Fibroblast of lung (primary cell): ENCODE data around the gene ITGBL1. TPM values are rescaled to one million over a fixed set of nuclear protein-coding genes. Genes with fewer than 3 reads are reported as not detected.

Experiments used
- DNase-seq, 2 donors: peaks; one replicate each; pipeline versions ENCODE4 v3.0.0 to v3.0.0-alpha.2; 2010; ENCODE audit warnings: low read depth in 2 of 2
- H2AFZ ChIP-seq: 2 replicates; pipeline ENCODE4 v1.5.1; 2012; ENCODE audit warnings: low read length, control low read depth, inconsistent platforms
- H3K27ac ChIP-seq: 2 replicates; pipeline ENCODE4 v1.5.1; 2011; ENCODE audit warnings: low read length, control low read depth; ENCODE audit not compliant: insufficient read depth
- H3K27me3 ChIP-seq: 2 replicates; pipeline ENCODE4 v1.5.1; 2011; ENCODE audit warnings: mild to moderate bottlenecking, low read length; ENCODE audit not compliant: control insufficient read depth, insufficient read depth
- H3K36me3 ChIP-seq: 2 replicates; pipeline ENCODE4 v1.5.1; 2011; ENCODE audit warnings: low read length; ENCODE audit not compliant: control insufficient read depth, insufficient read depth
- H3K4me1 ChIP-seq: 2 replicates; pipeline ENCODE4 v1.5.1; 2011; ENCODE audit warnings: low read length; ENCODE audit not compliant: control insufficient read depth, insufficient read depth; ENCODE audit errors: extremely low read depth
- H3K4me2 ChIP-seq: 2 replicates; pipeline ENCODE4 v1.5.1; 2011; ENCODE audit warnings: low read length, control low read depth; ENCODE audit not compliant: insufficient read depth; ENCODE audit errors: extremely low read depth
- H3K4me3 ChIP-seq, 4 experiments: fragments of 200-600 bp in 1 of 4; sonication (generic) in 1 of 4; replicated peaks in 1 of 4; 2 replicates each; pipeline ENCODE4 v1.5.1; 2011 to 2016; ENCODE audit warnings: low read length in 4 of 4, low read depth in 3 of 4, mild to moderate bottlenecking in 3 of 4, control low read depth in 2 of 4, inconsistent platforms in 1 of 4, mixed read lengths in 1 of 4; ENCODE audit not compliant: insufficient read depth in 1 of 4; ENCODE audit errors: control extremely low read depth in 1 of 4
- H3K79me2 ChIP-seq: 2 replicates; pipeline ENCODE4 v1.5.1; 2012; ENCODE audit warnings: mild to moderate bottlenecking, low read length, inconsistent platforms; ENCODE audit not compliant: control insufficient read depth, insufficient read depth
- H3K9ac ChIP-seq: 2 replicates; pipeline ENCODE4 v1.5.1; 2011; ENCODE audit warnings: mild to moderate bottlenecking, low read length, control low read depth; ENCODE audit not compliant: insufficient read depth
- H3K9me3 ChIP-seq: 2 replicates; pipeline ENCODE4 v1.5.1; 2012; ENCODE audit warnings: low read depth, low read length; ENCODE audit not compliant: control insufficient read depth, insufficient read depth
- H4K20me1 ChIP-seq: 2 replicates; pipeline ENCODE4 v1.5.1; 2011; ENCODE audit warnings: low read length; ENCODE audit not compliant: control insufficient read depth, insufficient read depth; ENCODE audit errors: extremely low read depth
- EZH2 ChIP-seq: IDR thresholded peaks from 2 replicates; pipeline ENCODE4 v1.5.1; 2012; ENCODE audit warnings: low read length, control low read depth, mild to moderate bottlenecking; ENCODE audit errors: missing control alignments
- polyA plus RNA-seq, 2 donors: library from polyadenylated mRNA; depleted of rRNA in 1 of 2; stranded (reverse) in 1 of 2; unstranded in 1 of 2; fragments of >200 nt; gene quantifications; 2 replicates each; pipeline ENCODE4 v1.2.1, GENCODE V29; 2011 to 2012; ENCODE audit warnings: missing spikeins in 1 of 2
- total RNA-seq: library from RNA; depleted of rRNA; stranded (reverse); fragments of >200 nt; gene quantifications from 2 replicates; pipeline ENCODE4 v1.2.1, GENCODE V29; 2014
- TF ChIP-seq, protein P1 (sequence below), 2 donors: IDR thresholded peaks in 1 of 2; conservative IDR thresholded peaks in 1 of 2; 1 replicate in 1 of 2; 2 replicates in 1 of 2; pipeline ENCODE4 v1.5.1; 2011 to 2012; ENCODE audit warnings: low read length in 2 of 2, control low read depth in 1 of 2, inconsistent platforms in 1 of 2, low read depth in 1 of 2, mild to moderate bottlenecking in 1 of 2

Gene ITGBL1
- total and polyA plus RNA-seq, 2 donors (not counting 1 experiment from before 2014, with no cell fraction given), result 45.1 to 87.4 TPM

DNA sequence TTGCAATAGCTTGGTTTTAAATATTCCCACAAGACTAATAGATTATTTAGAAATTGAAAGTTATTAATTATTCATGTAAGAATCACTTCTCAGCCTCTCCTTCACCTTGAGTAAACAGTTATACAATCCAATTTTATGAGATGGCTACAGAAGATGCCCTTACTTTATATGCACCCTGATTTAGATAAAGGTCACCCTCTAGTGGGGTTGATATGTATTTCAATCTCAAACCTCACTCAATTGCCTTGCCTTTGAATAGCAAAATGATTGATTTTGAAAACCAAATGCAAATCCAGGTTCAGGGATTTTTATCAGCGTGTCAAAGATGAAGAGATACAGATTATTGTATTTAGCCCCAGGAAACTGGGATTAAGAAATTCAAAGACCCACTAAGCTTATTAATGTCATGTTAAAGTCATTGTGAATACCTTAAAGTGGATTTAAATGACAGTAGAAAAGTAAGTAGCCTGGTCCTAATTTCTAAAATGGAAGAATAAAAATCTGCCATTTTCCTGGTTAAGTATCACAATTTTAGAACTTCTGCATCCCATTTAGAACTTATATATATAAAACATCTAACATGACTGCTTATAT, 305.1 kb downstream of the ITGBL1 start:
- TF ChIP-seq EZH2, result no peak
- TF ChIP-seq, protein P1, sequence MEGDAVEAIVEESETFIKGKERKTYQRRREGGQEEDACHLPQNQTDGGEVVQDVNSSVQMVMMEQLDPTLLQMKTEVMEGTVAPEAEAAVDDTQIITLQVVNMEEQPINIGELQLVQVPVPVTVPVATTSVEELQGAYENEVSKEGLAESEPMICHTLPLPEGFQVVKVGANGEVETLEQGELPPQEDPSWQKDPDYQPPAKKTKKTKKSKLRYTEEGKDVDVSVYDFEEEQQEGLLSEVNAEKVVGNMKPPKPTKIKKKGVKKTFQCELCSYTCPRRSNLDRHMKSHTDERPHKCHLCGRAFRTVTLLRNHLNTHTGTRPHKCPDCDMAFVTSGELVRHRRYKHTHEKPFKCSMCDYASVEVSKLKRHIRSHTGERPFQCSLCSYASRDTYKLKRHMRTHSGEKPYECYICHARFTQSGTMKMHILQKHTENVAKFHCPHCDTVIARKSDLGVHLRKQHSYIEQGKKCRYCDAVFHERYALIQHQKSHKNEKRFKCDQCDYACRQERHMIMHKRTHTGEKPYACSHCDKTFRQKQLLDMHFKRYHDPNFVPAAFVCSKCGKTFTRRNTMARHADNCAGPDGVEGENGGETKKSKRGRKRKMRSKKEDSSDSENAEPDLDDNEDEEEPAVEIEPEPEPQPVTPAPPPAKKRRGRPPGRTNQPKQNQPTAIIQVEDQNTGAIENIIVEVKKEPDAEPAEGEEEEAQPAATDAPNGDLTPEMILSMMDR (conservative IDR thresholded peaks at IDR 0.05 in 1 of 2, IDR thresholded peaks at IDR 0.05 in 1 of 2; ENCODE audit: low read depth in 1 of 2, low read length in 2 of 2), result peak; percentile 54 to 60
- no peaks in the 10 kb centered on the region for H3K9me3 ChIP-seq
- H2AFZ ChIP-seq, result no peak overlapping the region
- H3K9ac ChIP-seq, result no peak overlapping the region
- no peak overlapping the region for H3K4me2 ChIP-seq
- DNase-seq, result peak; percentile 42 to 72
- no peaks in the 10 kb centered on the region for H3K27me3 ChIP-seq
- H3K4me1 ChIP-seq, result no peaks in the 10 kb centered on the region
- H3K79me2 ChIP-seq, result no peaks in the 10 kb centered on the region
- H3K36me3 ChIP-seq, result no peaks in the 10 kb centered on the region
- H3K27ac ChIP-seq, result no peak overlapping the region
- H4K20me1 ChIP-seq, result no peaks in the 10 kb centered on the region
- H3K4me3 ChIP-seq, result no peak overlapping the region

DNA sequence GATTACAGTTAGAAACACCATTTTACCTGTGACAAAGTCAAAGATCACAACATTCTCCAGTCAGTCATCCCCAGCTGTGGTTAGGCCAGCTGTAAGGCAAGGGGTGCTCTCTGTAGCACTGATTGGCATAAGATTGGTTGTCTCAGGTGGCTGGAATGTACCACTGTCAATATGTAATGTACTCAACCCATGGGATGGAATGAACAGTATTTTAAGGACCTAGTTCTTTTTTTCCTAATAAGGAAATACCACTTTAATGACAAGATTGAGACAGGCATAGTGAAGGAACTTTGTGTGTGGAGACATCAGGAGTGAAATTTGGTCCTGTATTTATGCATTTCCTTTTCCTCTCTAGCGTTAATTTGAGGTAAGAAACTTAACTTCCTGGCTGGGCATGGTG, 310.7 kb downstream of the ITGBL1 start:
- H3K27ac ChIP-seq, result no peak overlapping the region
- peak in 1 of 2 donors; percentile 8 for DNase-seq
- H3K4me1 ChIP-seq, result no peaks in the 10 kb centered on the region
- H3K9ac ChIP-seq, result no peak overlapping the region
- H4K20me1 ChIP-seq, result no peaks in the 10 kb centered on the region
- H3K27me3 ChIP-seq, result no peaks in the 10 kb centered on the region
- no peak overlapping the region for H2AFZ ChIP-seq
- no peak overlapping the region for H3K4me3 ChIP-seq
- H3K9me3 ChIP-seq, result no peaks in the 10 kb centered on the region
- no peaks in the 10 kb centered on the region for H3K79me2 ChIP-seq
- H3K36me3 ChIP-seq, result no peaks in the 10 kb centered on the region
- TF ChIP-seq, protein P1 (conservative IDR thresholded peaks at IDR 0.05 in 1 of 2, IDR thresholded peaks at IDR 0.05 in 1 of 2; ENCODE audit: low read depth in 1 of 2, low read length in 2 of 2), result no peak
- TF ChIP-seq EZH2, result no peak
- no peak overlapping the region for H3K4me2 ChIP-seq

Other genes with a start within 250 kb of the ITGBL1 start
- gene NALCN, start 36.2 kb upstream of the ITGBL1 start, total RNA-seq, result 0.77 and 1.5 TPM in 2 replicates
- 1.9 and 2.7 TPM in 2 replicates for gene NALCN, start 36.2 kb upstream of the ITGBL1 start, polyA plus RNA-seq